HepG2 (cell line): ENCODE results near the gene YY1. TPM values are rescaled to one million over a fixed set of nuclear protein-coding genes. Genes with fewer than 3 reads are reported as not detected.

Experiments used
- ARHGAP35 ChIP-seq: sonication (generic); formaldehyde crosslinking; IDR thresholded peaks from 2 replicates; pipeline ENCODE4 v1.9.0; 2022; ENCODE audit warnings: mild to moderate bottlenecking, inconsistent platforms, moderate library complexity, missing genetic modification reagents, borderline replicate concordance
- BRCA1 ChIP-seq: sonication (generic); formaldehyde crosslinking; IDR thresholded peaks from 2 replicates; pipeline ENCODE4 v1.4.0; 2020; ENCODE audit warnings: missing genetic modification reagents
- CEBPG ChIP-seq: IDR thresholded peaks from 2 replicates; pipeline ENCODE4 v1.6.1; 2016
- ERF ChIP-seq: IDR thresholded peaks from 2 replicates; pipeline ENCODE4 v1.6.1; 2018; ENCODE audit warnings: missing biosample characterization, missing genetic modification reagents
- FOXJ3 ChIP-seq: sonication (generic); formaldehyde crosslinking; IDR thresholded peaks from 2 replicates; pipeline ENCODE4 v1.4.0; 2020; ENCODE audit warnings: missing genetic modification reagents, mild to moderate bottlenecking, borderline replicate concordance
- HHEX ChIP-seq: IDR thresholded peaks from 2 replicates; pipeline ENCODE4 v1.6.1; 2016; ENCODE audit warnings: control low read depth
- HNF4A ChIP-seq: sonication (generic); formaldehyde crosslinking; IDR thresholded peaks from 2 replicates; pipeline ENCODE4 v1.4.0; 2020; ENCODE audit warnings: missing genetic modification reagents
- ISX ChIP-seq: sonication (generic); formaldehyde crosslinking; conservative IDR thresholded peaks from 2 replicates; pipeline ENCODE4 v1.5.0; 2020; ENCODE audit warnings: missing genetic modification reagents
- MAFG ChIP-seq: sonication (generic); formaldehyde crosslinking; IDR thresholded peaks from 2 replicates; pipeline ENCODE4 v1.5.1; 2020; ENCODE audit warnings: mild to moderate bottlenecking, missing genetic modification reagents
- MBD4 ChIP-seq: IDR thresholded peaks from 2 replicates; pipeline ENCODE4 v1.6.1; 2012; ENCODE audit warnings: low read length, inconsistent platforms, borderline replicate concordance
- PITX1 ChIP-seq: sonication (generic); formaldehyde crosslinking; IDR thresholded peaks from 2 replicates; pipeline ENCODE4 v1.5.1; 2020; ENCODE audit warnings: mild to moderate bottlenecking, missing genetic modification reagents
- STAT5B ChIP-seq: sonication (generic); formaldehyde crosslinking; IDR thresholded peaks from 2 replicates; pipeline ENCODE4 v1.4.0; 2020; ENCODE audit warnings: missing genetic modification reagents
- THAP11 ChIP-seq: IDR thresholded peaks from 2 replicates; pipeline ENCODE4 v1.6.1; 2016; ENCODE audit warnings: missing biosample characterization, missing genetic modification reagents
- ZFX ChIP-seq: sonication (generic); formaldehyde crosslinking; IDR thresholded peaks from 2 replicates; pipeline ENCODE4 v1.4.0; 2020; ENCODE audit warnings: mild to moderate bottlenecking, low read depth, missing genetic modification reagents, moderate library complexity
- ZFY ChIP-seq: sonication (generic); formaldehyde crosslinking; IDR thresholded peaks from 2 replicates; pipeline ENCODE4 v1.4.0; 2020; ENCODE audit warnings: missing genetic modification reagents
- ZKSCAN5 ChIP-seq: sonication (generic); formaldehyde crosslinking; IDR thresholded peaks from 2 replicates; pipeline ENCODE4 v1.5.1; 2020; ENCODE audit warnings: mild to moderate bottlenecking, missing genetic modification reagents
- ZNF263 ChIP-seq: sonication (generic); formaldehyde crosslinking; IDR thresholded peaks from 2 replicates; pipeline ENCODE4 v1.4.0; 2020; ENCODE audit warnings: missing genetic modification reagents
- ZNF382 ChIP-seq: sonication (generic); formaldehyde crosslinking; IDR thresholded peaks from 2 replicates; pipeline ENCODE4 v1.5.0; 2020; ENCODE audit warnings: missing genetic modification reagents, mild to moderate bottlenecking, borderline replicate concordance
- ZNF577 ChIP-seq: sonication (generic); formaldehyde crosslinking; IDR thresholded peaks from 2 replicates; pipeline ENCODE4 v1.4.0; 2020; ENCODE audit warnings: mild to moderate bottlenecking, low read depth, missing genetic modification reagents, borderline replicate concordance
- polyA plus RNA-seq, 8 experiments: library from polyadenylated mRNA; depleted of rRNA in 3 of 8; stranded (reverse) in 7 of 8; unstranded in 1 of 8; fragments of >200 nt; fragmentation: Illumina TruSeq in 4 of 8; extraction: Trizol in 4 of 8; gene quantifications; 2 replicates each; pipeline versions ENCODE4 v1.2.1 to v1.2.3, GENCODE V29; 2011 to 2016; ENCODE audit warnings: low read depth in 4 of 8, missing spikeins in 1 of 8, mixed read lengths in 1 of 8; ENCODE audit not compliant: insufficient read depth in 1 of 8
- total RNA-seq, 5 experiments: library from RNA; depleted of rRNA; stranded (reverse); fragments of >200 nt; fragmentation: Illumina TruSeq; extraction: Trizol; gene quantifications; 2 replicates each; pipeline ENCODE4 v1.2.3, GENCODE V29; 2016; ENCODE audit warnings: low read depth in 1 of 5
- TF ChIP-seq, protein P1 (sequence below): sonication (generic); formaldehyde crosslinking; IDR thresholded peaks from 2 replicates; pipeline ENCODE4 v1.5.0; 2020; ENCODE audit warnings: mild to moderate bottlenecking, missing genetic modification reagents
- TF ChIP-seq, protein P2 (sequence below): sonication (generic); formaldehyde crosslinking; IDR thresholded peaks from 2 replicates; pipeline ENCODE4 v1.8.0; 2022; ENCODE audit warnings: missing genetic modification reagents, mild to moderate bottlenecking, inconsistent platforms, borderline replicate concordance
- TF ChIP-seq, protein P3 (sequence below): sonication (generic); formaldehyde crosslinking; IDR thresholded peaks from 2 replicates; pipeline ENCODE4 v1.5.1; 2020; ENCODE audit warnings: missing genetic modification reagents, mild to moderate bottlenecking, borderline replicate concordance
- TF ChIP-seq, protein P4 (sequence below): sonication (generic); formaldehyde crosslinking; IDR thresholded peaks from 2 replicates; pipeline ENCODE4 v1.9.0; 2022; ENCODE audit warnings: missing genetic modification reagents, mild to moderate bottlenecking, borderline replicate concordance

The YY1 gene
- total and polyA plus RNA-seq, 2 of the 13 experiments (the other 11 are each of a cell fraction or from before 2014, with no cell fraction given), result 29.4 to 68.1 TPM

DNA sequence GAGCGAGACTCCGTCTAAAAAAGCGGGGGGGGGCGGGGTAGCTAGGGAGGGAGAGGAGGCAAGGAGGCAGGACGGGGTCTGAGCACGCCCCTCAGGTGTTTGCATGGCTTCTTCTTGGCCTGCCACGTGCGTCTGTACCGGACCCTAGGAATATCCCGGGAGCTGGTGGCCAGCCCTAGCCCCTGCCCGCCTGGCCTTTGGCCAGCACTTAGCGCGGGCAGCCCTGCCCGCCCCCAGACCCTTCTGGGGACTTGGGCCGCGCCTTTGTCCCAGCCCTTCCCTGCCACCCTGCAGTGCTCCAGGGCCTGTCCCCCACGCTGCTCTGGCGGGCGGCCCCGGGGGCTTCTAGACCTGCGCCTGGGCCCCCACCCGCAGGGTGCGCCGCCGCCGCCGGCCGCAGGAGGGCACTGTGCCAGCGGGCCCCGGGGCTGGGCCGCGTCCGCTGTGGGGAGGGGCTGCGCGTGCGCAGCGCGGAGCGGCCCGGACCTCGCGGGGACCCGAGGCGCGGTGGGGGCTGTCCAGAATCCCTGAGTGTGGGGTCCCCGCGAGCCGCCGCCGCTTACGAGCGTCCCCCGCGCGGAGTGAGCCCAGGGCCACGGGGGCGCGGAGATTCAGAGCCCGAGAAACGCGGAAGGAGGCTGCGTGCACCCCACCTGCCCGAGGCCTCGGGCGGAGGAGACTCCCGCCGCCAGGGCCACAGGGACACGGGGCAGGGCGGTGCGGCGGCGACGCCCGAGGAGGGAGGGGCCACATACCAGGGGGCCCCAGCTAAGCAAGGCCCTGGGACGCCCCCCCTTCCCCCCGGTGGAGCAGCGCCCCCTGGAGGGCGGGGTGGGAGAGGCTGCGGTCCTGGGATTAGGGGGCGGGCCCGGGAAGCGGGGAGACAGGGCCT lies 46.3 kb downstream of the YY1 start (continued):
- TF ChIP-seq, protein P1, sequence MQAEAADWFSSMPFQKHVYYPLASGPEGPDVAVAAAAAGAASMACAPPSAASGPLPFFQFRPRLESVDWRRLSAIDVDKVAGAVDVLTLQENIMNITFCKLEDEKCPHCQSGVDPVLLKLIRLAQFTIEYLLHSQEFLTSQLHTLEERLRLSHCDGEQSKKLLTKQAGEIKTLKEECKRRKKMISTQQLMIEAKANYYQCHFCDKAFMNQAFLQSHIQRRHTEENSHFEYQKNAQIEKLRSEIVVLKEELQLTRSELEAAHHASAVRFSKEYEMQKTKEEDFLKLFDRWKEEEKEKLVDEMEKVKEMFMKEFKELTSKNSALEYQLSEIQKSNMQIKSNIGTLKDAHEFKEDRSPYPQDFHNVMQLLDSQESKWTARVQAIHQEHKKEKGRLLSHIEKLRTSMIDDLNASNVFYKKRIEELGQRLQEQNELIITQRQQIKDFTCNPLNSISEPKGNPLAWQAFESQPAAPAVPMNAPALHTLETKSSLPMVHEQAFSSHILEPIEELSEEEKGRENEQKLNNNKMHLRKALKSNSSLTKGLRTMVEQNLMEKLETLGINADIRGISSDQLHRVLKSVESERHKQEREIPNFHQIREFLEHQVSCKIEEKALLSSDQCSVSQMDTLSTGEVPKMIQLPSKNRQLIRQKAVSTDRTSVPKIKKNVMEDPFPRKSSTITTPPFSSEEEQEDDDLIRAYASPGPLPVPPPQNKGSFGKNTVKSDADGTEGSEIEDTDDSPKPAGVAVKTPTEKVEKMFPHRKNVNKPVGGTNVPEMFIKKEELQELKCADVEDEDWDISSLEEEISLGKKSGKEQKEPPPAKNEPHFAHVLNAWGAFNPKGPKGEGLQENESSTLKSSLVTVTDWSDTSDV (CRISPR knock-in tag), result no peak; the same call in 1 of the 2 replicates
- peak; percentile 86 for TF ChIP-seq ARHGAP35 (CRISPR knock-in tag)
- TF ChIP-seq ZNF577 (CRISPR knock-in tag), result no peak
- TF ChIP-seq, protein P2, sequence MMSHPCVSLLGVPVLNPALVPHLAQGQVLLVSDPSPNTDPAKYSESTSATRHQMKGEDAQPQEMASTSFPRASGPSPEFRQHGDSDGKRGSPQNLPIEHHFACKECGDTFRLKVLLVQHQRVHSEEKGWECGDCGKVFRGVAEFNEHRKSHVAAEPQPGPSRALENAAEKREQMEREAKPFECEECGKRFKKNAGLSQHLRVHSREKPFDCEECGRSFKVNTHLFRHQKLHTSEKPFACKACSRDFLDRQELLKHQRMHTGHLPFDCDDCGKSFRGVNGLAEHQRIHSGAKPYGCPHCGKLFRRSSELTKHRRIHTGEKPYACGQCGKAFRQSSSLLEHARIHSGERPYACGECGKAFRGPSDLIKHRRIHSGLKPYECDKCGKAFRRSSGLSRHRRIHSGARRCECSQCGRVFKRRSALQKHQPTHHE, result peak; percentile 83; the same call in 1 of the 2 replicates
- no peak for TF ChIP-seq ISX
- TF ChIP-seq ZNF382 (CRISPR knock-in tag), result no peak
- no peak for TF ChIP-seq FOXJ3 (CRISPR knock-in tag)
- peak; percentile 86 for TF ChIP-seq ZFX (CRISPR knock-in tag)
- no peak for TF ChIP-seq MAFG (CRISPR knock-in tag)
- no peak for TF ChIP-seq STAT5B (CRISPR knock-in tag)
- TF ChIP-seq PITX1, result peak; percentile 59
- TF ChIP-seq, protein P3, sequence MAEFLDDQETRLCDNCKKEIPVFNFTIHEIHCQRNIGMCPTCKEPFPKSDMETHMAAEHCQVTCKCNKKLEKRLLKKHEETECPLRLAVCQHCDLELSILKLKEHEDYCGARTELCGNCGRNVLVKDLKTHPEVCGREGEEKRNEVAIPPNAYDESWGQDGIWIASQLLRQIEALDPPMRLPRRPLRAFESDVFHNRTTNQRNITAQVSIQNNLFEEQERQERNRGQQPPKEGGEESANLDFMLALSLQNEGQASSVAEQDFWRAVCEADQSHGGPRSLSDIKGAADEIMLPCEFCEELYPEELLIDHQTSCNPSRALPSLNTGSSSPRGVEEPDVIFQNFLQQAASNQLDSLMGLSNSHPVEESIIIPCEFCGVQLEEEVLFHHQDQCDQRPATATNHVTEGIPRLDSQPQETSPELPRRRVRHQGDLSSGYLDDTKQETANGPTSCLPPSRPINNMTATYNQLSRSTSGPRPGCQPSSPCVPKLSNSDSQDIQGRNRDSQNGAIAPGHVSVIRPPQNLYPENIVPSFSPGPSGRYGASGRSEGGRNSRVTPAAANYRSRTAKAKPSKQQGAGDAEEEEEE, result no peak
- TF ChIP-seq ZFY (CRISPR knock-in tag), result peak; percentile 96
- TF ChIP-seq ZKSCAN5 (CRISPR knock-in tag), result no peak
- 0 out of 2 replicates have a peak, but pooled peaks have one; percentile 24 for TF ChIP-seq CEBPG (CRISPR knock-in tag)
- TF ChIP-seq HNF4A (CRISPR knock-in tag), result no peak; the same call in 1 of the 2 replicates
- TF ChIP-seq HHEX, result no peak
- TF ChIP-seq, protein P4, sequence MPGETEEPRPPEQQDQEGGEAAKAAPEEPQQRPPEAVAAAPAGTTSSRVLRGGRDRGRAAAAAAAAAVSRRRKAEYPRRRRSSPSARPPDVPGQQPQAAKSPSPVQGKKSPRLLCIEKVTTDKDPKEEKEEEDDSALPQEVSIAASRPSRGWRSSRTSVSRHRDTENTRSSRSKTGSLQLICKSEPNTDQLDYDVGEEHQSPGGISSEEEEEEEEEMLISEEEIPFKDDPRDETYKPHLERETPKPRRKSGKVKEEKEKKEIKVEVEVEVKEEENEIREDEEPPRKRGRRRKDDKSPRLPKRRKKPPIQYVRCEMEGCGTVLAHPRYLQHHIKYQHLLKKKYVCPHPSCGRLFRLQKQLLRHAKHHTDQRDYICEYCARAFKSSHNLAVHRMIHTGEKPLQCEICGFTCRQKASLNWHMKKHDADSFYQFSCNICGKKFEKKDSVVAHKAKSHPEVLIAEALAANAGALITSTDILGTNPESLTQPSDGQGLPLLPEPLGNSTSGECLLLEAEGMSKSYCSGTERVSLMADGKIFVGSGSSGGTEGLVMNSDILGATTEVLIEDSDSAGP (CRISPR knock-in tag), result peak; percentile 74
- TF ChIP-seq ERF (CRISPR knock-in tag), result peak; percentile 70; the same call in 1 of the 2 replicates
- TF ChIP-seq THAP11 (CRISPR knock-in tag), result 0 out of 2 replicates have a peak, but pooled peaks have one; percentile 31
- TF ChIP-seq MBD4, result no peak
- TF ChIP-seq ZNF263 (CRISPR knock-in tag), result peak; percentile 46; the same call in 1 of the 2 replicates
- peak; percentile 73; the same call in 1 of the 2 replicates for TF ChIP-seq BRCA1
